ENCODE results near the gene CRISPLD2.
A peak's percentile ranks its signal among the peaks of the same experiment; 100 is the strongest.
"Not testable (repeated sequence)": the region's sequence is repeated elsewhere in the genome, so short reads cannot be mapped to it uniquely, and the experiment has no call there.

Gene CRISPLD2

DNA sequence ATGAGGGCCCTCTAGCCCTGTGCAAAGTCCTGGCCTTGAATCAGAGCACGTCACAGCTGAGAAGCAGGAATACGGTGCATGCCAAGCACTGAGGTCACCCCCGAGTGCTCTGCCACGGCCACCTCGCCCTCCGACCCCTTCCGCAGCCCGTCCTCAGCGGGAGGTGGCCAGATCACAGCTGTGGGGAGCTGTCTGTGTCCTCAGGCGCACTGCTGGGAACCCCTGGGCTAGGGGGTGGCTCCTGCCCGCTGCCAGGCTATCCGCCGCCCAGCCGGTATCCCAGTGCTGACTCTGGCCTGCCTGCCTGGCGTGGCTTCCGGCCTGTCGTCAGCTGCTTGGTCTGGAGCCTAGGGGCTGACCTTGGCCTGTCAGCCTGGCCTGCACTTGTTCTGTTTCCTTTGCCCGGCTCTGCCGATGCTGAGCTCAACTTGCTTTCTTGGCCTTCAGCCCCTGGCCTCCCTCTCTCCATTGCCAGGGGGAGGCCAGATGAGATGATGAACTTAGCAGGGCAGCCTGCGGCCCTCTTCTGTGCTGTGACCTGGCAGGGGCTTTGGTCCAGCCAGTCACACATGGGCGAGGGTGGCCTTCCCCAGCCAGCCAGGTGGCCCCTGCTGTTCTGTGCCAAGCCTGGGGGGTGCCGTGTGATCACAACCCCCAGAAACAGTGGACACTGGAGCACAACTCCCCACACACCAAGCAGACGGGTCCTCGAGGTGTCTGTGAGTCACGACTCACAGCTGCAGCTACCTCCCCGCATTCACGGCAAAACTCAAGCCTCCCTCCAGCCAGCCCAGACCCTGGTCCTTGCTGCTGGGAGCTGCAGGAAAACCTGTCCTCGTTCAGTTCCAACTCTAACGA lies 114.2 kb downstream of the CRISPLD2 start:
- DNase-seq = no peak

DNA sequence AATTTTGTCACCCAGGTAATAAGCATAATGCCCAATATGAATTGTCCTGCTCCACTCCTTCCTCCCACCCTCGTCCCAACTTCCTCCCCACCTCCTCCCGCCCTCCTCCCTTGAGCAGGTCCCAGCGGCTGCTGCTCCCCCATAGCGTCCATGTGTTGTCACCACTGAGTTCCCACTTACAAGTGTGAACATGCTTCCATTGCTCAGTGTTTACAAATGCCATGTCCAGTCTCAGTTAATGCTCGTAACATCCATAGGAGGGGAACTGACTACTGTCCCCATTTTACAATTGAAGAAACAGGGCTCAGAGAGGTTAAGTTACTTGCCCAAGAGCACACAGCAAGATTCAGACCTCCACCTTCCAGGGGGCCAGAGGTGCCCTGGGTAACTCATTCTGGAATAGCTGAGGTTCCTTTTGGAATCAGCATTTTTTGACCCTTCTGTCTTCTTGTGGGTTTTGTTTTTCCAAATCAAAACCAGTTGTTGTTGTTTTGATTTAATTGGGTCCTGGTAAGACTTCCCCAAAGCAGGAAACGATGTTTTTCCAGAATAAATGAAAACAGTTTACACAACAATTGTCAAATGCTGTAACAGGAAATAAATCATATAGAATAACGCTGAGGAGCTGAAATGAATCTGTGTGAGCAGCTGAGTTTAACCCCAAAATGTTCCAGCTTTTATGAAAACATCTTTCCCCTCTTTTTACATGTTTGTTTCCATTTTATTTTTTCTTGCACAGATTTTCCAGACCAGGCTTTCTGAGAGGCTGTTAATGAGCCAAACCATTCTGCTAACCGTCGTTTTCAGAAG lies 117.6 kb downstream of the CRISPLD2 start:
- no peak for DNase-seq

DNA sequence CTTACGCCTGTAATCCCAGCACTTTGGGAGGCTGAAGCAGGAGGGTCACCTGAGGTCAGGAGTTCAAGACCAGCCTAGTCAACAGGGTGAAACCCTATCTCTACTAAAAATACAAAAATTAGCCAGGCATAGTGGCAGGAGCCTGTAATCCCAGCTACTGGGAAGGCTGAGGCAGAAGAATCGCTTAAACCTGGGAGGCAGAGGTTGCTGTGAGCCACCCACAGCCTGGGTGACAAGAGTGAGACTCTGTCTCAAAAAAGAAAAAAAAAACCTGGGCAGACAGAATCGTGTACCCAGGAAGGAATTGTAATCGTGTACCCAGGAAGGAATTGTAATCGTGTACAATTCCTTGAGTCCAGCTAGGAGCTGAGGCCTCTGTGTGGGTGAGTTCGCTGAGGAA lies 118.8 kb downstream of the CRISPLD2 start:
- not testable (repeated sequence) for DNase-seq

- no peak for DNase-seq
Observed at GRCh38 chr16:84940670-84941551, 121.1 kb downstream of the CRISPLD2 start.

DNA sequence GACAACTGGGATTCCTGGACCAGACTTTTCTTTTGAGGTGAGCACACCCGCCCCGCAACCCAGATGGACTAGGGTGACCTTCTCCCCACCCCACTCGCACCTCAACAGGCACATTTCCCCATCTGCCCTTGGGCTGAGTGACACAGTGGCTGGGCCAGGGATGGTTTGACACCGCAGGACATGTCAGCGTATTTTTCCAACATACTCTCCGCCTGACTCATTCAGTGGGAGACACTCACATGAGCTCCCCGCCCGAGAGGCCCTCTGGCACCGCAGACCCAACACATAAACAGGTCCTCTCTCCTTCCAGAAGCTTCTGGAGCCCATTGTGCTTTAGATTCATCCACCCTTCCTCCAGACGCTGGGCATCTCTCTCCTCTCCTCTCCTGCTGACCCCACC lies 122.1 kb downstream of the CRISPLD2 start:
- DNase-seq = no peak

GRCh38 chr16:84942786-84943185 lies 123.0 kb downstream of the CRISPLD2 start:
- no peak for DNase-seq

DNA sequence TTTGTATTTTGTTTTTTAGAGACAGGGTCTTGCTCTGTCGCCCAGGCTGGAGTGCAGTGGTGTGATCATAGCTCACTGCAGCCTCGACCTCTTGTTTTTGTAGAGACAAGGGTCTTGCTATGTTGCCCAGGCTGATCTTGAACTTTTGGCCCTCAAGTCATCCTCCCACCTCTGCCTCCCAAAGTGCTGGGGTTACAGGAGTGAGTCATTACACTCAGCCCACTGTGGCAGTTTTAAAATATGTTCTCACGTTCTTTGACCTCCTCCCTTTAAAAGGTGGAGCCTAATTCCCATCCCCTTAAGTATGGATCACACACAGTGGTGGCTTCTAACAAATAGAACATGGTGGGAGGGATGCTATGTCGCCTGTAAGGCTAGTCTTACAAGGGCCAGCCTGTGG lies 123.8 kb downstream of the CRISPLD2 start:
- no peak for DNase-seq

GRCh38 chr16:84947022-84947421 lies 127.2 kb downstream of the CRISPLD2 start:
- DNase-seq = peak; percentile 34

- DNase-seq = no peak
Observed at GRCh38 chr16:84947996-84948850, 128.4 kb downstream of the CRISPLD2 start.

DNA sequence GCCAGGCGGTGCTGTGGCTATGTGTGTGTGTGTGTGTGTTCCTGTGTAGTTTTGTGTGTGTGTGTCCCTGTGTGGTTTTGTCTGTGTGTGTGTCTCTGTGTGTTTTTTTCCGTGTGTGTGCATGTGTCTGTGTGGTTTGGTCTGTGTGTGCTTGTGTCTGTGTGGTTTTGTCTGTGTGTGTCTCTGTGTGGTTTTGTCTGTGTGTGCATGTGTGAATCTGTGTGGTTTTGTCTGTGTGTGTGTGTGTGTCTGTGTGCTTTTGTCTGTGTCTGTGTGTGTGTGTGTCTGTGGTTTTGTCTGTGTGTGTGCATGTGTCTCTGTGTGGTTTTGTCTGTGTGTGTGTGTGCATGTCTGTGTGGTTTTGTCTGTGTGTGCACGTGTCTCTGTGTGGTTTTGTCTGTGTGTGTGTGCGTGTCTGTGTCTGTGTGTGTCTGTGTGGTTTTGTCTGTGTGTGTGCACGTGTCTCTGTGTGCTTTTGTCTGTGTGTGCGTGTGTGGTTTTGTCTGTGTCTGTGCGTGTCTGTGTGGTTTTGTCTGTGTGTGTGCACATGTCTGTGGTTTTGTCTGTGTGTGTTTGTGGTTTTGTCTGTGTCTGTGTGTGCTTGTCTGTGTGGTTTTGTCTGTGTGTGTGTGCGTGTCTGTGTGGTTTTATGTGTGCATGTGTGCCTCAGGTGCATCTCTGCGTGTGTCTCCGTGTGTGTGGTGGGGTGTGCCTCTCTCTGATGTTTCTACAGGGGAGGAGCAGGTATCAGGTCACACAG lies 129.2 kb downstream of the CRISPLD2 start:
- no peak for DNase-seq

DNA sequence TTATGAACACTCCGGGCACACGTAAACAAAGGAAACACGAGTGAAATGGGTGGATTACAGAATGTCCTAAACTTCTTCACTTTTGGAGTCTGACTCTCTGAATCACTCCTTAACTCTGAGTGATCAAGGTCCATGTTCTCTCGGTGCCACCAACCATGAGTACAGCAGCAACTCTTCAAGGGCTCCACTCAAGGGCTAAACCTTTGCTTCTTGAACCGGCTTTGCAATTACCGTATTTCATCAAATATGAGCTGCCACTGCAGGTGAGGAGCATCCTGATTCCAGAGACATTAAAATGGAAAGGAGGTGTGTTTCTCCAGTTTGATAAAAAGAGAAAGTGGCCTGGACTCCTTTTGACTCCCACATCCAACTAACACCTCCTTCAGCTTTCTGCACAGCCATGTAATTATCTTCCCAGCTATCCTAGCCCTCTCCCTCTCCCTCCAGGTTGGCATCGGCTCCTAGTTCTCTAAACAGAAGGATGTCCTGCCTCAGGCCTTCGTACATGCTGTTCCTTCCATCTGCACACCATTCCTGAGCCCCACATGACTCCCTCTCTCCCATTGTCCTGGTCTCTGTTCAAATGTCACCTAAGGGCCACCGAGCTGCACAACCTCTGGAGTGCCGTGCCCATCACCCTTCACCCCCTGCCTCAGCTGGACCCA lies 130.1 kb downstream of the CRISPLD2 start:
- DNase-seq = no peak

- DNase-seq = peak; percentile 75
Observed at GRCh38 chr16:84950906-84951305, 131.1 kb downstream of the CRISPLD2 start.

GRCh38 chr16:84952335-84953189 lies 132.8 kb downstream of the CRISPLD2 start:
- peak; percentile 97 for DNase-seq

DNA sequence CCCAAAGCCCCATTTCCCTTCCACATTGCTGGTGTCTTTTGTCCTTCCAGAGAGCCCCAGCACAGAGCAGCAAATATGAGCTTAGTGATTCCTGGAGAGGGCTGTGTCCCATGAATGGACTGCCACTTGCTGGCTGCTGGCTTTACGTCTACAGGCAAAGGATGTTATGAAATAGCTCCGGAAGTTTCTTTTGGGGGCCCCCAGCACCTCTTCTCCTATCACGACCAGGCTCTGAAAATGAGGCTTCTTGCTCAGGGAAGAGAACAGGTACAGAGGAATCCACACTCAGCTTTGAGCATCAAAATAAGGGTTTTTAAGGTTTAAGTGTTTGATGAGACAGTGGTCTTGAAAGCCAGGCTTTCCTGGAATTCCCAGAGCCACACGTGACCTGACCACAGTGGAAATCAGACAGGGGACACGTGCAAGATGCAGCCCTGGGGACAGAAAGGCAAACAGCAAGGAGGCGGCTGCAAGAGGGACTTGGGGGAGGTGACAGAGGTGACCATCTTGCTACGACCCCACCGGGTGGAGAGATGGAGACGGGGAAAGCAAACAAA lies 133.5 kb downstream of the CRISPLD2 start:
- peak; percentile 33 for DNase-seq

GRCh38 chr16:84955427-84955826 lies 135.6 kb downstream of the CRISPLD2 start:
- DNase-seq = no peak

- DNase-seq = no peak
Observed at GRCh38 chr16:84957192-84957591, 137.4 kb downstream of the CRISPLD2 start.

DNA sequence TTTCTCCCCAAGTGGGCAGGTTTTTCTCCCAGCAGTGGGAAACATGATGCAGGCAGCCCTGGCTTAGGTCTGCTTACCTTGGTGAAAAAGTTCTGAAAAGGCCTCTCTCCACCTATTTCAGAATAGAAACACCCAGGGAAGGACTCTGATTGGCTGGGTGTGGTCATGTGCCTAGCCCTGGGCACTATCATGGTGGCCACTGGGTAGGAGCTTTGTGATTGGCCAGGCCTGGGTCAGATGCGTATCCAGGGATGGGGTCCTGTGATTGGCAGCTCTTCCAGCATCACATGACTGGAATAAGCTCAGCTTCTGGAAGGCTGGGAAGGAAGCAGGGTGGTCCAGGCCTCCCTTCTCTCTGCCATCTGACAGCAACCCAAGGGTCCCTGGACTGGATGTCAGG lies 138.0 kb downstream of the CRISPLD2 start:
- DNase-seq = no peak
